ENCODE data around the gene PRR30. TPM values are rescaled to one million over a fixed set of nuclear protein-coding genes. Genes with fewer than 3 reads are reported as not detected.

PRR30 gene
- total and polyA plus RNA-seq, 2 donors (not counting 3 experiments of a cell fraction or from before 2014, with no cell fraction given) = not detected

- DNase-seq (ENCODE audit: low read depth, low spot score) = no peak
- ChIA-PET CTCF (interaction anchor here (1.7 to 2.8 kb wide), 2 partner anchors 9 to 13 kb away, joined by 8 to 17 read pairs; no protein-coding TSS in a partner anchor), POLR2A (no interaction called here)
- Histone ChIP-seq H4K20me1 (replicated peaks; ENCODE audit: control insufficient read depth, extremely low read depth, insufficient read depth, low read length) (no peaks in the 10 kb centered on the region), H3K9me3 (replicated peaks; ENCODE audit: control insufficient read depth, insufficient read depth, low read length) (no peaks in the 10 kb centered on the region), H3K4me3 (replicated peaks in 1 of 3; ENCODE audit: insufficient read depth in 1 of 3, low read depth in 1 of 3, low read length in 3 of 3) (no peak overlapping the region), H3K4me2 (ENCODE audit: insufficient read depth, low read length) (no peak overlapping the region), H3K9ac (replicated peaks; ENCODE audit: extremely low read depth, insufficient read depth, low read length) (no peak overlapping the region), H3K36me3 (ENCODE audit: control insufficient read depth in 2 of 2, extremely low read depth in 1 of 2, insufficient read depth in 2 of 2, low read length in 2 of 2) (no peaks in the 10 kb centered on the region), H3K27ac (ENCODE audit: insufficient read depth, low read depth, low read length) (no peak overlapping the region), H2AFZ (ENCODE audit: low read depth, low read length) (no peak overlapping the region), H3K79me2 (ENCODE audit: control insufficient read depth, insufficient read depth, low read length) (no peaks in the 10 kb centered on the region), H3K9me1 (replicated peaks; ENCODE audit: control insufficient read depth, extremely low read depth, insufficient read depth, low read length) (no peaks in the 10 kb centered on the region), H3K27me3 (ENCODE audit: control insufficient read depth in 2 of 2, insufficient read depth in 2 of 2, low read length in 2 of 2) (peaks cover 17 to 20% of the 10 kb centered on the region in 2 experiments), H3K4me1 (ENCODE audit: control insufficient read depth, extremely low read depth, insufficient read depth, low read length) (no peaks in the 10 kb centered on the region)
- no TSS peak for BruUV-seq (replicated peaks)
- FAIRE-seq = no peak
- intact Hi-C loops (cut with micrococcal nuclease) = no loop called here
- no peak for TF ChIP-seq MAX (IDR thresholded peaks at IDR 0.05; ENCODE audit: insufficient read depth, insufficient read length)
- no peak for TF ChIP-seq JUN (IDR thresholded peaks at IDR 0.05; ENCODE audit: borderline replicate concordance, insufficient read depth, insufficient read length, low read depth)
- TF ChIP-seq EZH2 (IDR thresholded peaks at IDR 0.05; ENCODE audit: borderline replicate concordance, low read depth, low read length, severe bottlenecking) = no peak
- dilution Hi-C loops (cut with MboI; ENCODE audit: extremely low pct_ligation_motif_present, low sequenced_read_pairs) = no loop called here
These were observed 43.1 kb upstream of the PRR30 start for GRCh38 chr2:27182346-27182745.

- ChIA-PET CTCF (interaction anchor here (0.8 kb wide), 1 partner anchor 12 kb away, joined by 5 read pairs; no protein-coding TSS in a partner anchor), POLR2A (no interaction called here)
- H3K79me2 ChIP-seq (ENCODE audit: control insufficient read depth, insufficient read depth, low read length) = no peaks in the 10 kb centered on the region
- no peaks in the 10 kb centered on the region for H3K36me3 ChIP-seq (ENCODE audit: control insufficient read depth in 2 of 2, extremely low read depth in 1 of 2, insufficient read depth in 2 of 2, low read length in 2 of 2)
- no peak overlapping the region for H2AFZ ChIP-seq (ENCODE audit: low read depth, low read length)
- H4K20me1 ChIP-seq (replicated peaks; ENCODE audit: control insufficient read depth, extremely low read depth, insufficient read depth, low read length) = no peaks in the 10 kb centered on the region
- TF ChIP-seq FOS (IDR thresholded peaks at IDR 0.05; ENCODE audit: borderline replicate concordance, insufficient read depth, low read length) = no peak
- TF ChIP-seq POLR2A (IDR thresholded peaks at IDR 0.05; ENCODE audit: low read depth, low read length) = no peak
- TF ChIP-seq GATA2 (IDR thresholded peaks at IDR 0.05; ENCODE audit: insufficient read depth, insufficient read length, low read depth, low read length) = no peak
- TF ChIP-seq MYC (IDR thresholded peaks at IDR 0.05; ENCODE audit: low read depth, low read length) = no peak
- no peak for TF ChIP-seq CTCF (IDR thresholded peaks at IDR 0.05; ENCODE audit: extremely low read depth in 1 of 2, insufficient read depth in 1 of 2, low read depth in 1 of 2, low read length in 2 of 2)
- H3K9ac ChIP-seq (replicated peaks; ENCODE audit: extremely low read depth, insufficient read depth, low read length) = no peak overlapping the region
- H3K4me3 ChIP-seq (replicated peaks in 1 of 3; ENCODE audit: insufficient read depth in 1 of 3, low read depth in 1 of 3, low read length in 3 of 3) = no peak overlapping the region
- H3K27ac ChIP-seq (ENCODE audit: insufficient read depth, low read depth, low read length) = no peak overlapping the region
- BruUV-seq (replicated peaks) = no TSS peak
- intact Hi-C loops (cut with micrococcal nuclease) = no loop called here
- DNase-seq (ENCODE audit: low read depth, low spot score) (no peak), FAIRE-seq (no peak)
- no peaks in the 10 kb centered on the region for H3K9me1 ChIP-seq (replicated peaks; ENCODE audit: control insufficient read depth, extremely low read depth, insufficient read depth, low read length)
- H3K27me3 ChIP-seq (ENCODE audit: control insufficient read depth in 2 of 2, insufficient read depth in 2 of 2, low read length in 2 of 2) = peaks cover 12 to 16% of the 10 kb centered on the region in 2 experiments
- dilution Hi-C loops (cut with MboI; ENCODE audit: extremely low pct_ligation_motif_present, low sequenced_read_pairs) = no loop called here
- no peaks in the 10 kb centered on the region for H3K4me1 ChIP-seq (ENCODE audit: control insufficient read depth, extremely low read depth, insufficient read depth, low read length)
- no peak overlapping the region for H3K4me2 ChIP-seq (ENCODE audit: insufficient read depth, low read length)
- H3K9me3 ChIP-seq (replicated peaks; ENCODE audit: control insufficient read depth, insufficient read depth, low read length) = no peaks in the 10 kb centered on the region
These were observed 40.3 kb upstream of the PRR30 start for GRCh38 chr2:27179344-27180000.

Measured in endothelial cell of umbilical vein (primary cell).